Left cardiac atrium (tissue), 4 donors: Measurements from ENCODE around the gene KCNK4. TPM values are rescaled to one million over a fixed set of nuclear protein-coding genes. Genes with fewer than 3 reads are reported as not detected.

ENCODE experiments used
- ATAC-seq, 2 donors: fragments of 200-7000 bp; cut with Tn5 transposase; one replicate each; pipeline ENCODE4 v1.9.1; 2020; ENCODE audit warnings: mild to moderate bottlenecking in 2 of 2, moderate library complexity in 2 of 2
- DNase-seq: peaks from one replicate; pipeline ENCODE4 v3.0.0-alpha.2; 2020
- intact Hi-C, 2 donors: fragments of 100-400 bp; cut with DNase I; formaldehyde crosslinking; loops; one replicate each; pipeline versions ENCODE4 v1.14.1 to v1.15.1; 2022 to 2023
- total RNA-seq, 2 donors: library from RNA; stranded (reverse); fragmentation: NEBNext Ultra II Directional; extraction: Animal tissue kit (Norgen Biotek cat#: 25700); gene quantifications; one replicate each; pipeline ENCODE4 v1.2.1, GENCODE V29; 2021
- donor health status: DM: no; HTN: yes; CAD: no.
- donor health status: DM: no; HTN: yes; CAD: no; lungs with severe emphysema.
- donor health status: DM: yes; HTN: yes; CAD: no.
- donor health status: Dilated cardiomyopathy.

KCNK4 gene
- total RNA-seq, 2 donors from 2014 or later: 0.13 TPM; not detected in 1

DNA sequence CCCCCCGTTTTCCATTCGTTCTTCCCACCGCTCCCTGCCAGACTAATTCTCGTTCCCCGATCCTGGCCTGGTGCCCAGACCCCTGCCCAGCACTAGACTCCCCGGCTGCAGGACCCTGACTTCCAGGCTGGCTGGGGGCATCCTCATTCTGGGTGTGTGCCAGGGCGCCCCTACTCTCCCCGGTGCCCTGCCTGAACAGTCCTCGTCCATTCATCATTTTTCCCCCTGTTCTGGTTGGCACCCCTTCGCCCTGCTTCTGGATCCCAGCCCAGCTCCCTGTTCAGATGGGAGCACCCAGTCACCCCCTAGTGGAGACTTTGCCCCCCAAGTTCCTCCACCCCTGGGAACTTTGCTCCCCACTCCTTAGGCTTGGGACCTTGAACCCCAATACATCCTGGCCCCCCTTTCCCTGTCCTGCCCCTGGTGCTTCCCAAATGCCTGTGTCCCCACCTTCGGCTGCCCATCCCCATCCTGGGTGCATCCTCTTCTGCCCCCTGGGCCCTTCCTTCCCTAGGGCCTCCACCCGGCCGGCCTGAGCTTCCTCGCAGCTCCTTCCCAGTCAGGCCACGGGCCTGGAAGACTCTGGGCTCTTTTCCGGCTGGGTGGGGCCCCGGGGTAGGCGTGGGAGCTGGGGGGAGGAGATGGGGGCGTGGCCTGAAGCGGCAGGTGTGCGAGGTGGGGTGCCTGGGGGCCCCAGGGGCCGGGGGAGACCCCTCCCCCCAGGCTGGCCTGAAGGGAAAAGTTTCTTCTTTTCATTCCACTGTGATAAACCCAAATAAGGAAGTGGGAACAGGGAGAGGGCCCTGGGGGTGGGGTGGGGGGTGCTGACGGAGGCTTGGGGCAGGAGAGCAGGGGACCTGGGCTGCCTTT, 38.9 kb upstream of the KCNK4 start:
- DNase-seq (peak; percentile 71), ATAC-seq (peak in 1 of 2 donors; percentile 40)
- intact Hi-C loops: loop anchor here in 1 of 2 donors (5.0 kb wide), 1 partner anchor 50 kb away; the partner anchor contains the start of gene CATSPERZ

DNA sequence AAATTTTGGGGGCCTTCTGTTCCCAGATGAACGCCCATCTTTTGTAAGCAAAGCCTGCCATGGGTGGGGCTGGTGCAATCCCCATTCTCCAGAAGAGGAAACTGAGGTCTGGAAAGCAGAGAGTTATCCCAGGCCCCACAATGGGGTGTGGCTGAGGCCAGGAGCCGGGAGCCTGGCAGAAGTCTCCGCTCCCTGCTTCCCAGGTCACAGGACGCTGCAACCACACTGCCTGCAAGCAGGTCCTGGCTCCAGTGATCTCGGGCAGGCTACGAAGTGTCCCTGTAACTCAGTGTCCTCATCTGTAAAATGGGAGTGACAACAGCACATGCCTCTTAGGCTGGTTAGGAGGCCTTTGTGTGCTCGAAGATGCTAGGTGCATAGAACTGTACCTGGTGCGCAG, 38.1 kb upstream of the KCNK4 start:
- ATAC-seq: no peak
- no peak for DNase-seq
- intact Hi-C loops: loop anchor here in 1 of 2 donors (5.0 kb wide), 1 partner anchor 49 kb away; the partner anchor contains the start of gene CATSPERZ

DNA sequence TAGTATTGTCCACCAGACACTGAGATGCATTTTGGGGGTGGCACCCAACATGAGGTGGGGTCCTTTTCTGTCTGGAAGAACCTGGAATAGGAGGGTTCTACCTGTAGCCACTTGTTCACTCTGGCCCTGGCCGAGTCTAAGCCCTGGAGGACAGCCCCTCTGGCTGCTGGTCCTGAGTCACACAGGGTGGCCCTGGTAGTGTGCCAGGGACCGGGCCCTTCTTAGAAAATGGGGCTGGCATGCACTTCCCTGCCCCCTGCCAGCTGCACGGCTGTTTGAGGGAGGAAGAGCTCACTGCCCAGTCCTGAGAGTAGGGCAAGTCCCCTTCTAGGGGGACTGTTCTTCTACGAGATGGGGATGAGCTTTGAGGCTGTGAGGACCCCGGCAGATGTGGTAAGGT, 37.6 kb upstream of the KCNK4 start:
- ATAC-seq (peak in 1 of 2 donors; percentile 6), DNase-seq (no peak)
- intact Hi-C loops: loop anchor here in 1 of 2 donors (5.0 kb wide), 1 partner anchor 49 kb away; the partner anchor contains the start of gene CATSPERZ

DNA sequence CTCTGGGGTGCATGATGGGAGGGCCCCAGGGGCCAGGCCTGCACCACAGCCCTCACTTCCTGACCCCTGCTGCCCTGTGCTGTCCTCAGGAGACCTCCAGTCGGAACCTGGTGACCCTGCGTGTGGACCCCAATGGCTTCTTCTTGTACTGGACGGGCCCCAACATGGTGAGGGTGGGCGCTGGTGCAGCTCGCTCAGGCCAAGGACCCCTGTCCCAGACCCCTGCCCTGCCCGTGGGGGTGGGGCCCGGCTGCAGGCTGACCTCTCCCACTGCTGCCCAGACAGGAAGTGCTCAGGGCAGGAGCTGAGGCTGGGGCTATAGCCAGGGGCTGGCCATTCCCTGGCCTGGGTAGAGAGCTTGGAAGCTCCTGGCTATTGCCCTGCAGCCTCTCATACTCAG, 36.8 kb upstream of the KCNK4 start:
- ATAC-seq (no peak), DNase-seq (no peak)
- intact Hi-C loops: loop anchor here in 1 of 2 donors (5.0 kb wide), 1 partner anchor 48 kb away; the partner anchor contains the start of gene CATSPERZ

DNA sequence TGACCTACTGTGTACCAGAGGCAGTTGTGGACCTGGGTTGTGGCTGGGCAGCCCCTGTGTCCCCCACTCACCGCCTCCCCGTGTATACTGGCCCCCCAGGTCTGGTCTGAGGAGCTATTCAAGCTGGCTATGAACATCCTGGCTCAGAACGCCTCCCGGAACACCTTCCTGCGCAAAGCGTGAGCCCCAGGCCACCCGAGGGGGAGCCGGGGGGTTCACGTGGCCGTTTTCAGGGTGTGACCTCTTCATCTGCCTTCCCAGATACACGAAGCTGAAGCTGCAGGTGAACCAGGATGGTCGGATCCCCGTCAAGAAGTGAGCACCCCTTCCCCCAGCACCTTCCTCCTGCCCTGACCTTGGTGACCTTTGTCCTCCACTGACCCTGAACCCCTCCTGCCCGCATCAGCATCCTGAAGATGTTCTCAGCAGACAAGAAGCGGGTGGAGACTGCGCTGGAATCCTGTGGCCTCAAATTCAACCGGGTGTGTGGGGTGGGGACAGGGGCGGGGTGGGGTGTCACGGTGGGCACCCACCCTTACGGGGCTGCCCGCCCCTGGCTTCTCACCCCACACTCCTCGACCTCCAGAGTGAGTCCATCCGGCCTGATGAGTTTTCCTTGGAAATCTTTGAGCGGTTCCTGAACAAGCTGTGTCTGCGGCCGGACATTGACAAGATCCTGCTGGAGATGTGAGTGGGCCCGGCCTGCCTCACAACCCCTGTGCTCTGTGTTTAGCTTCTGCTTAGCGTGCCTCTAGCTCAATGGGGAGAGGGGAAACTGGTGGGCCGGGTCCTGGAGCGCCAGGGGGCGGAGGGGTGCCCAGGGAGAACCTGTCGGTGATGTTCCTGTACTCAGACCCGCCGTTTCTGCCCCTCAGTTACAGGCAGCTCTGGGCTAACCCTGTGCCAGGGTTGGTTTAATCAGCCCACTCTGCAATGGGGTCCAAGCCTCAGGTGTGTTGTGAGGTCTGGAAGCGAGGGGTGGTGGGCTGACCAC, 35.7 kb upstream of the KCNK4 start:
- intact Hi-C loops: no loop called here
- DNase-seq: no peak
- no peak for ATAC-seq

DNA sequence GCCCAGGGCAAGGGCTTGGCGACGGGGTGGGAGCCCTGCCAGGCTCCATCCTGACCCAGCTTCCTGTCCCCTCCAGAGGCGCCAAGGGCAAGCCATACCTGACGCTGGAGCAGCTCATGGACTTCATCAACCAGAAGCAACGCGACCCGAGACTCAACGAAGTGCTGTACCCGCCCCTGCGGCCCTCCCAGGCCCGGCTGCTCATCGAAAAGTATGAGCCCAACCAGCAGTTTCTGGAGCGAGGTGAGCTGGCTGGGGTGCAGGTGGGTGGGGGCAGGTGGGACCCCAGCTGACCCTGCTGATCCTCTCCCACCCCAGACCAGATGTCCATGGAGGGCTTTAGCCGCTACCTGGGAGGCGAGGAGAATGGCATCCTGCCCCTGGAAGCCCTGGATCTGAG, 34.8 kb upstream of the KCNK4 start:
- intact Hi-C loops: no loop called here
- DNase-seq: no peak
- no peak for ATAC-seq

DNA sequence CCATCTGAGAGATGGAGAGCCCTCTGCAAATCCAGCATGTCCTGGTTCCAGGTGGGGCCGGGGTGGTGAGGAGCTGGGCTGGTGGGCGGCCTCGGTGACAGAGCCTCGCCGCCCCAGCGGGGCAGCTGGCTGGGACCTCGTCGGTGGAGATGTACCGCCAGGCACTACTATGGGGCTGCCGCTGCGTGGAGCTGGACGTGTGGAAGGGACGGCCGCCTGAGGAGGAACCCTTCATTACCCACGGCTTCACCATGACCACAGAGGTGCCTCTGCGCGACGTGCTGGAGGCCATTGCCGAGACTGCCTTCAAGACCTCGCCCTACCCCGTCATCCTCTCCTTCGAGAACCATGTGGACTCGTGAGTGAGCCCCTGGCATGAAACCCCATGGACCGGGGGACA, 32.7 kb upstream of the KCNK4 start:
- intact Hi-C loops: no loop called here

DNA sequence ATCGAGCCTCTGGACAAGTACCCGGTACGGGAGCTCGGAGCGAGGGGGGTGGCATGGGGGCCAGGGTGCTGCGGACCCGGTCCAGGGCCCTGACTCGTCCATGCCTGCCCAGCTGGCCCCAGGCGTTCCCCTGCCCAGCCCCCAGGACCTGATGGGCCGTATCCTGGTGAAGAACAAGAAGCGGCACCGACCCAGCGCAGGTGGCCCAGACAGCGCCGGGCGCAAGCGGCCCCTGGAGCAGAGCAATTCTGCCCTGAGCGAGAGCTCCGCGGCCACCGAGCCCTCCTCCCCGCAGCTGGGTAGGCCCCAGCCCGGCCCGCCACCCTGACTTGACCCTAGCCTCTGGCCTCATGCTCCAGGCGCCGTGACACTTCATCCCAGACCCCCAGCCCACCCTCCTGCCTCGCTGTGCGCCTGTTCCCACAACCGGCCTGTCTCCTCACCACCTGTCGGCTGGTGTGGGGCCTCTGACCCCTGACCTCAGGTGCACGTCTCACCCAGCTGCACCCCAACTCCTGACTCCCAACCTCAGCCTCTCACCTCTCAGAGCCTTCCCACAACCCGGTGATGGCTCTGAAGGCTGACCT, 32.1 kb upstream of the KCNK4 start:
- intact Hi-C loops: no loop called here
- DNase-seq: no peak
- no peak for ATAC-seq

More for the DNA sequence above, 32.7 kb upstream of the KCNK4 start:
- no peak for ATAC-seq
- DNase-seq: no peak

DNA sequence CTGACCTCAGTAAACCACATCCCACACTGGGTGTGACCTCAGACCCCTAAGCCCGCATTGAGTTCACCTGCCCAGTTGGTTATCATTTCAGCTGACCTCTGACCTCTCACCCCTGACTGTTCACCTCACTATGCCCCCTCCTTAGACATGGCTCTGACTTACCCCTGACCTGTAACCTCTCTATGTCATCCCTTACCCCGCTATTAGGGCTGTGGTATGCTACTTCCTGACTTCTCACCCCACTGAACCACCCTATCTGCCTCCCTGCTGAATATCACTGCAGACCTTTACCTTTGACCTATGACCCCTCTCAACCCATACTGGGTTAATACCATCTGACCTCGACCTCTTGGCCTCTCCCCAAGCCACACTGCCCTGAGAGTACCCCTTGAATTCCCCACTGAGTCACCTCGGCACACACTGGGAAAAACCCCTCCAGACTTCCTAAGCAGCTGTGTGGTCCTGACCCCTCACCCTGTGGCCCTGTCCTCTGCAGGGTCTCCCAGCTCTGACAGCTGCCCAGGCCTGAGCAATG, 31.5 kb upstream of the KCNK4 start:
- DNase-seq: no peak
- ATAC-seq: no peak
- intact Hi-C loops: no loop called here

DNA sequence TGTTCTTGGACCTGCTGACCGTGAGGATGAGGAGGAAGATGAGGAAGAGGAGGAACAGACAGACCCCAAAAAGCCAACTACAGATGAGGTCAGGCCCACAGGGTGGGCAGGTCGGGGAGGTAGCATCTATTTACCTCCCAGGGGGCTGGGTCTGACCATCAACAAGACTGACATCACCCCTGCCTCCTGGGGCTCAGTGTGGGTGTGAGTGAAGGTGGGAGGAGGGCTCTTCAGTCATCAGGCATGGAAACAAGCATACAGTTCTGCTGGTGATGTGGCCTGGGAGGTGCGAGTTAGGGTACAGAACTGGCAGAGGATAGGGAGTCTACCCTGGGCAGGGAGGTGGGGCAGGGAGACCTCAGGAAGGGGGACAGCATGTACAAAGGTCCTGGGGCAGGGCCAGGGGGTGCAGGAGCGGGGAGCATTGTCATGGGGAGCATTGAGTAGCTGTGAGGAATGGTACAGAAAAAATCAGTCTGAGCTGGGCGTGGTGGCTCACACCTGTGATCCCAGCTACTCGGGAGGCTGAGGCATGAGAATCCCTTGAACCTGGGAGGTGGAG, 30.9 kb upstream of the KCNK4 start:
- no peak for ATAC-seq
- intact Hi-C loops: no loop called here
- DNase-seq: no peak

DNA sequence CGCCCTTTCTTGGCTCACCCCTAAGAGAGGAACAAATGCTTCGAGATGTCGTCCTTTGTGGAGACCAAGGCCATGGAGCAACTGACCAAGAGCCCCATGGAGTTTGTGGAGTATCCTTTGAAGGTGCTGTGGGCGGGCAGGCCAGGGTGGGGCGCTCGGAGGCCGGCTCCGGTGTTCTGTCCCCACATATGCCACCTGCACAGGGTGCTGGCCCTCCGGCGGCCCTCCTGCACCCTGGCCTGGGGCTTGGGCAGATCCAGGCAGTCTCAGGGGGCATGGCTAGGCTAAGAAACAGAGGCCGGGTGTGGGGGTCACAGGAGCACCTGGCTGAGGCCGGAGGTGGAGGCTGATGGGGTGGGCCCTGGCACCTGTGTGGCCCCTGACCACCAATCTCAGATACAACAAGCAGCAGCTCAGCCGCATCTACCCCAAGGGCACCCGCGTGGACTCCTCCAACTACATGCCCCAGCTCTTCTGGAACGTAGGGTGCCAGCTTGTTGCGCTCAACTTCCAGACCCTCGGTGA, 29.5 kb upstream of the KCNK4 start:
- intact Hi-C loops: no loop called here
- ATAC-seq (no peak), DNase-seq (no peak)

DNA sequence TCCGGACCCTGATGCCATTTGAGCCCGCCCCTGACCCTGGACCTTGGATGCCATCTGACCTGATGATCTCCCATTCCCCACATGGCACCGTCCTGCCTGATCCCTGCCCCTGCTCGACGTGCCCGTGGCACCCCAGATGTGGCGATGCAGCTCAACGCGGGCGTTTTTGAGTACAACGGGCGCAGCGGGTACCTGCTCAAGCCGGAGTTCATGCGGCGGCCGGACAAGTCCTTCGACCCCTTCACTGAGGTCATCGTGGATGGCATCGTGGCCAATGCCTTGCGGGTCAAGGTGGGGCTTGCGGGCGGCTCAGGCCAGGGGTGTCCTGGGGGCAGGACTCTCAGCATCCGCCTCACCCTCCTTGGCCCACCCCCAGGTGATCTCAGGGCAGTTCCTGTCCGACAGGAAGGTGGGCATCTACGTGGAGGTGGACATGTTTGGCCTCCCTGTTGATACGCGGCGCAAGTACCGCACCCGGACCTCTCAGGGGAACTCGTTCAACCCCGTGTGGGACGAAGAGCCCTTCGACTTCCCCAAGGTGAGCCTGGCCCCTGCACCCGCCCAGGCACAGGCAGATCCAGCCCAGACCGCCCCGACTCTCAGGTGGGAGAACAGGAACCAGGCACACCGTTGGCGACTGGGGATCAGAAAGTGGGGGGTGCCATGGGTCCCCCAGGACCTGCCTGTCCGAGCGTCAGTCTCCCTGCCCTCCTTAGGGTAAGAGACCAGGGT, 28.7 kb upstream of the KCNK4 start:
- intact Hi-C loops: no loop called here
- ATAC-seq: no peak

DNA sequence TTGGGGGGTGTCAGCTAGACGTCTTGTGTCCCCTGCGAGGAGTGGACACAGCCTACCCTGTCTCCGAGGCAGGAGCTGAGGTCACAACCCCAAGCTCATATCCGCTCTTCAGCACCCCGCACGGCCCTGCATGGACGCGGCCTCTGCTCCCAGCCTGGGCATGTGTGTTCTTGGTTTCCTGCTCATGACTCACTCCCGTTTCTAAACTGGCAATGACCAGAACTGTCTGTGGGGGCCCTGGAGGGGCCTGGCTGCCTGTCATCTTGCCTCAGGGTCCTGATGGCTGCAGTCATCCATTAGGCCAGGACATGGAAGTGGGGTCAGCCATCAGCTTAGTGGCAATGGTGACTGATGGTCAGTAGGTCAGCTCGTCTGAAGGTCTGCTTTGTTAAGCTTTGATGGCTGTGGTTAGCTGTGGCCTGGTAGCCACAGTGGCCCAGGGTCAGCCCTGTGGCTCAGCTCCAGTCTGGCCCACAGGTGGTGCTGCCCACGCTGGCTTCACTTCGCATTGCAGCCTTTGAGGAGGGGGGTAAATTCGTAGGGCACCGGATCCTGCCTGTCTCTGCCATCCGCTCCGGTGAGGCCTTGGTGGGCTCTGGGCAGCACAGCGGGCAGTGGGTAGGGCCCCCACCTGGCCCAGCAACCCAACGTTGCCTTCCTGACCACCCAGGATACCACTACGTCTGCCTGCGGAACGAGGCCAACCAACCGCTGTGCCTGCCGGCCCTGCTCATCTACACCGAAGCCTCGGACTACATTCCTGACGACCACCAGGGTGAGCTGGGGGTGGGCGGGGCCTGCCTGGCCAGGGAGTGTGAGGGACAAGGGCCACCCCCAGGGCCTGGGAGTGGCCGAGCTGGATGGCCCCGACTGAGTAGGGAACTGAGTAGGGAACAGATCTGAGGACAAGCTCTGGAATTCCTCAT, 27.8 kb upstream of the KCNK4 start:
- intact Hi-C loops: no loop called here
- no peak for DNase-seq
- no peak for ATAC-seq

More for the DNA sequence above, 28.7 kb upstream of the KCNK4 start:
- no peak for DNase-seq

DNA sequence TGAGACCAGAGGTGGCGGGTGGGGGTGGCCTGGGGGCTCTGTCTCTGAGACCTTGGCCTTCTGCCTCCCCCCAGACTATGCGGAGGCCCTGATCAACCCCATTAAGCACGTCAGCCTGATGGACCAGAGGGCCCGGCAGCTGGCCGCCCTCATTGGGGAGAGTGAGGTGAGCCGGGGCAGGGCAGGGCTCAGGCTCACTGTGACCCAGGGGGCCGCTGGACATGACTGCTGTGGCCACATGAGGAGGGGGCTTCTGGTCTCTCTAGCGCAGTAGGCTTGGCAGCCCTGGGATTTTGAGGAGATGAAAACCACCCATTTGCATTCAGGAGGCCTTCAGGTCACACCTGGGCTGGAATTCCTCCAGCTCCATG, 27.2 kb upstream of the KCNK4 start:
- DNase-seq (no peak), ATAC-seq (no peak)
- intact Hi-C loops: no loop called here

DNA sequence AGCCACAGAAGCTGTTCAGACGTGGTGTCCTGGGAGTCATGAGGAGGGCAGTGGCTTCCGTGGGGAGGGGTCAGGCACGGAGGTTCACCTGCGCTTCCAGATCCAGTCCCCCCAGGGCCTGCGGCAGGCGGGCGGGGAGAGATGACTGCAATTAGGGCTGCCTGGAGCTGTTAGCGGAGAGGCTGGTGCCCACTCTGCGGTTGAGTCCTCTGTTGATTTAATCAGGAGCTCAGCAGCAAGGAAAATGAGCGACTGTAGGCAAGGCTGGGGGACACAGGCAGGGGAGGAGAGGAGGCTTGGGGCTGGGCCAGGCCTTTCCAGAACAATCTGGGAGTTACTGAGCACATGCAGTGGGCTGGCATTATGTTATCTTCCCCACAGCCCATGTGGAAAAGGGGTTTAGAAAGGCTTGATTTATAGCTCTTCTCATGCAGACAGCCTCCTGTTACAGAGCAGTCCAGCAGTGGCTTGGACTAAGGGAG, 26.7 kb upstream of the KCNK4 start:
- no peak for ATAC-seq
- intact Hi-C loops: no loop called here
- DNase-seq: no peak
